GM21360 (cell line): ENCODE data around the gene TP53I13.

Experiments
- ATAC-seq: cut with Tn5 transposase; IDR thresholded peaks from one replicate; pipeline ENCODE4 v1.9.1; 2021; ENCODE audit warnings: mild to moderate bottlenecking, moderate library complexity; ENCODE audit not compliant: unreplicated experiment

The TP53I13 gene

GRCh38 chr17:29578626-29579485, 10.4 kb downstream of the TP53I13 start:
- no peak for ATAC-seq

DNA sequence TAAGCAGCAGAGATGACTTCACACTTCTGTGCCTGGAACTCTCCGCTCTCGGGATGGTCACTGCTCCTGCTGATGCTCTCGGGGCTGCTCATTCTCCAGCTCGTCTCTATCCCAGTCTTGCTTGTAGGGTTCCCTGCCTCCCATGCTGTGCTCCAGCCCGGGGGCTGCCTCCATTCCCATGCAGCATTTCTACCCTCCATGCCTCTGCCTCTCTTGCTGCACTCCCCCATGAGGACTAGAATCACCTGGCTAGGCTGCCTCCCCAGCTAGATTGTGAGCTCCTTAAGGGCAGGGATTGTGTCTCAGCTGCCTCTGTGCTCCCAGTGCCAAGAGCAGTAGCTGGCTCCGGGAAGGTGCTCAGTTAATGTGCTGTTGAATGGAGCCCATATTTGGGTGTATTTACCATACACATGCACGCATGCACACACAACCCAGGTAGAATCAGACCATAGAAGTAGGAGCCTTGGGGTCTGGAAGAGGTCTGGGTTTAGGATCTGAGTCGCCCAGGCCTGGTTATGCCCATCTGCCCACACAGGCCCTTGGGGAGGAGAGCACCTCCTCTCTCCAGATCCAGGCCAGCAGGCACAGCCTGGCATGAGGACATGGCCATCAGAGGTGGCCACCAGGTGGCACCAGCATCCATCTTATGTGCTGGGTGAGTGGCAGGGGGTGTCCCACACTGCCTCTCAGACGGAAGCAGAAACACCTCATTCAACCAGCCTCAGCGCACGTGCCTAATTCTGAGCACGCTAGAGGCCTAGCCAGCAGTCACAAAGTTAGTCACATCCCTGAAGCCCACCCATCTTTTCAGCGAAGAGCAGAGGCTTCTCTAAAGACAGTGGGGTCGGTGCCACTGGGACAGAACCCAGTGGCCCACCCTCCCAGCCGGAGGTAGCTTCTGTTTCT, 11.6 kb downstream of the TP53I13 start:
- ATAC-seq, result peak; percentile 74

DNA sequence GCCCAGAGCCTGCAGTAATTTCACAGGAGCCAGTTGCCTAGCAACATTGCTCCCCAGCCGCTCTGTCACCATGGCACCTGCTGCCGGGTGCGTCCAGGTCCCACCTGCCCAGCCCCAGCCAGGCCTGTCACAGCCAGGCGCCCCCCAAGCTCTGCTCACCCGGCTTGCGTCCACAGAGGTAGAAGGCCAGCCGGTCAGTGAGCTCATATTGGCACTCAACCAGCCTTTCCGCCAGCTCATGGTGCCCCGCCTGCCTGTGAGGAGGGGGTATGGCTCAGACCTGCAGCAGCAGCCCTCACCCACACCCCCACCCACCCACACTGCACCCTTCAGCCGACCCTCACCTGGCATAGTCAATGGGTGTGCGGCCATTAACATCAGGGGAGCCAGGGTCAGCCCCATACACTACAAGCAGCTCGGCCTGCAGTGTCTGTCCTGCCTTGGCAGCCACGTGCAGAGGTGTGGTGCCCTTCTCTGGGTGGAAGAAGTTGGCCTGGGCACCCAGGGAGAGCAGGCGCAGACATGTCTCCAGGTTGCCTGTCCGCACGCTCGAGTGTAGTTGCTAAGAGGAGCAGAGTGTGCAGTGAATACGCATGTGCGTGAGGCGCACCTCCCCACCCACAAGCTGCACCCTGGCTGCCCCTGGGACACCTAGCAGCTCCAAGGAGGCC, 13.2 kb downstream of the TP53I13 start:
- no peak for ATAC-seq

DNA sequence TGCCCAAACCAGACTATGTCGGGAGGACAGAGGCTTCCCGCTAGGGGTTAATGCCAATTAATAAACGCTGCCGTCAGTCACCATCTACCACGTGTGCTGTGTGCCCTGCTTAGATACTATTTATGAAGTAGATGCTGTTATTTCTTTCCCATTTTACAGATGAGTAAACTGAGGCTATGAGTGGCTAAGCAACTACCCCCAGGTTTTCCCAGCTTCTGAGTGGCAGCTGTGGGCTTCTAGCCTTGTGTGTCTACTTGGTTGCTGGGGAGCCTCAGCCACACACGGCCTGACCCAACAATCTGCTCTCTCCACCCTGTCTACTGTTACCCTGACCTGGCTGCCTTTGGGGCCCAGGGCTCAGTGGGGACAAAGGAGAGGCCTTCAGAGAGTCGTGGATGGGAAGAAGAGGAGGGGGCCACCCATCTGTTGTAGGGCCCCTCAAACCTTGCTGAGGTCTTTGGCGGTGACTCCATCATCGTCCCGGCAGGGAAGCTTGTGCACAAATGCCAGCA, 13.8 kb downstream of the TP53I13 start:
- no peak for ATAC-seq

DNA sequence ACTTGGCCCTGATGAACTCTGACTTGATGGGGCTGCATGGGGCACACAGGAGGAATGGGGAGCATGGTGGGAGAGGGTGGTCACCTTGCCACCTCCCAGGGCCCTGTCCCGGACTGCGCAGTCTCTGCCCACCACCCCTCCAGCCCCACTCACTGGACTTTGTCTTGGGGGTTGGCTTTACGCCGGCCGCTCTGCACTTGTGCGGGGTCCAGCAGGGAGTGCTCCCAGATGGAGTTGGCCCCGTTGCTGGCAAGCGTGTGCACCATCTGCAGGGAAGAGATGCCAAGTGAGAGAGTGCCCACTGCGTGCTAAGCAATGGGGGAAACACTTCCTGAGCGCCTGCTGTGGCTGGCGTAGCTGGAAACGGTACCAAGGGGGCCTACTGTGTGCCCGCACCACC, 14.3 kb downstream of the TP53I13 start:
- ATAC-seq, result no peak

DNA sequence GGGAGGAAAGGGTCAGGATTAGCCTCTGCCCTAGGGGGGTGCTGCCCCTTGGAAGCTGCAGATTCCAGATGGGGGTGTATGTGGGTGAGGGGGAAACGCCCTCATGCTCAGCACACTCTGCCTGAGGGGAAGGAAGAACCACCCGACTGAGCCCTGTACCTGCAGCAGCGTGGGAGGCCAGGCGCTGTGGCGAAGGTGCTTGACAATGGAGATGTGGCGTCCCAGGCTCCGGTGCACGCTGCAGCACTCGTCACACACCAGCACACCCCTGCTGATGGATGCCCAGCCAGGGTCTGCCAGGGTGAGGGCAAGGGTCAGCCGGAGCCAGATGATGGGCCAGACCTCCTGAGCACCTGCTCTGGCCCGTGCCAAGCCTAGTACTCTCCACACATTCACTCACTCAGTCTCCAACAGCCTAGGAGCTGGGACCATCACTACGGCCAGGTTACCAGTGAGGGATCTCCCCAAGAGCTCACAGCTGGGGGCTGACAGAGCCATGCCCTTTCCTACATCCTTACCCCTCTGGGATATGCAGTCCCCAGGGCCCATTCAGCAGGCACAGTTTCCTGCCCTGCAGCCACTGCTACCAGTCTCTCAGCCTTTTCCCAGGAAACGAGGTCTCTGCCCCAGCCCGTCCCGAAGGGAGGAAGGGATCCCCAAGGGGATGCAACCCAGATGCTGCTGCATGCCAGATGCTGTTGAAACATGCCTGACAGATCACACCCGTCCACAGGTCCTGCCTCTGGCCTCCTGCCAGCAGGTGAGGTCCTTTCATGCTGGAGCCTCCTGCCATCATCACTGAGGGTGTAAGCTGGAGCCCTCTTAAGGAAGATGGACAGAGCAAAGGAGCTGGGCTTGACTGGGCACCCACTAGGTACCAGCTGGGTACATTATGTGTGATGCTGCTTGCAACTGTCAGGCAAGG, 15.1 kb downstream of the TP53I13 start:
- ATAC-seq, result no peak

GRCh38 chr17:29584452-29585079, 16.1 kb downstream of the TP53I13 start:
- no peak for ATAC-seq

DNA sequence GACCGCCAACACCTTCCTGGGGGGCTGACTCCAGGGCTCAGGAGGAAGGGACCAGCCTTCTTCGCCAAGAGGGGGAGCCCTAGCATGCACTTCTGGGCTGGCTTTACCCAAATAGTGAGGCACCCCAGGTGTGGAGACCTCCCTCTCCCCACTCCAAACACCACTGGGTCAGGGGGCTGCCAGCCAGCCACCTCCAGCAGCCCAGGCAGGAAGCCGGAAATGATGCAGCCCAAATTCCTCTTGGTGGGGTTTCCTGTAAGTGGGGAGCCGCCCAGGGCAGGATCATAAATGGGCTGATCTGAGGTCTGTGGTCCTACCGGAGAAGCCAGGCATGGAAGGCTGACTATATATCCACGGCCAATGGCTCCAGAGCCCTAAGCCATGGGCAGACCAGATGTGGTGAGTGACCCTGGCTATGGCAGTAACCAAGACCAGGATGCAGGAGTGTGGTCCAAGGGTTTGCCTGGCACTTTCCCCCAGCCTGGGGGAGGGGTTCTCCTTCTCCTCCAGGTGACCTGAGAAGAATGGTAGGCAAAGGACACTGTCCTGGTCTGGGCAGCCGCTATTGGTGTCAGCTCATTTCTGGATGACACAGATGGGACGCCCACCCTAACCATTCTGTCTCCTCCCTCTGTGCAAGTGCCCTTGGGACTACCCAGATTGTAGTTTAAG, 16.7 kb downstream of the TP53I13 start:
- ATAC-seq, result no peak

DNA sequence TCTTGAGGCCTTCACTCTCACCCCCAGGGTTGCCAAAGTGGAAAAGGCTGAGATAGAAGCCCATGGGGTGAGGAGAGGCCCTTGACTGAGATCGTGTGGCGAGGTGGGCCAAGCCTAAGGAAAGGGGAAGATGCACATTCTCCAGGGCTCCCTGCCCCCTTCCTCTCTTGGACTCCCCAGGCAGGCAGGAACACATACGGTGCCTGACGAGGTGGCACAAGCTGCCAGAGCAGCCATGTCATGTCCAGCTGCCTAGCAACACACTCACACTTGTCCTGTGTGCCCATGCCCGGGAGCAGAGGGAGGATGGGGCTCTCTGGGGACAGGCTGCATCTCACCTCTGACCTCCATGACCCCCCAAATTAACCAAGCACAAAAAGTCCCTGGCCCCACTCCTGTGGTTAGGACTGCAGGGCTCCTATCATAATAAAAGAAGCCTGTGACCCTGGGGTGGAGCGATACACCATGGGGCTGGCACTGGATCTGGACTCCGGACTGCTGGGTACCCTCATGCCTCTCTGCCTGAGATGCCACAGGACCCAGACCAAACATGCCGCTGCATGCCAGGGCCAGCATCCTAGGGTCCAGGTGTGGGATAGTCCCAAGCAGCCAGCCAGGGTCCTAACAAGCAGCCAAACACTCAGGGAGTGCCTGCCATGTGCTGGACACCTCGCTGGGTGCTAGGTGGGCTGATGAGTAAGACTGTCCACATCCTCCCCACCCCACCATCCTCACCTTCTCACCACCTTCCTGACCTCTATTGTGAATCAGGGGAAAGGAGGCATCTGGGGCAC, 18.4 kb downstream of the TP53I13 start:
- no peak for ATAC-seq

DNA sequence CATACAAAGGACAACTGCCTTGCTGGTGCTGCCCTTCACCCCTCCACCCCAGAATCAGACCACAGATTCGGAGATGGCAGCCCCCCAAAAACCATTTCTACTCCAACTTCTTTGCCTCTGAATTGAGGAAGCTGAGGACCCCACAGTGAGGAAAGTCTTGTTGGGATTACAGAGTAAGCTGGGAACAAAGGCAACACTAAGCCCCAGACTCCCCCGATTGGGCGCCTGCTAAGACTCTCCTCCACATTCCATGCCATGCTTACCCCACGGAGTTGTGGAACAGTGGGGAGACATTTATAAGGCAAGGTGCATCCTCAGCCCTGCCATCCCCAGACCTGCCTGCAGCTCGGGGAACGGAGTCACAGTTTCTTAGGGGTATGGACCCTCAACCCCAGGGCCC, 19.1 kb downstream of the TP53I13 start:
- ATAC-seq, result no peak

DNA sequence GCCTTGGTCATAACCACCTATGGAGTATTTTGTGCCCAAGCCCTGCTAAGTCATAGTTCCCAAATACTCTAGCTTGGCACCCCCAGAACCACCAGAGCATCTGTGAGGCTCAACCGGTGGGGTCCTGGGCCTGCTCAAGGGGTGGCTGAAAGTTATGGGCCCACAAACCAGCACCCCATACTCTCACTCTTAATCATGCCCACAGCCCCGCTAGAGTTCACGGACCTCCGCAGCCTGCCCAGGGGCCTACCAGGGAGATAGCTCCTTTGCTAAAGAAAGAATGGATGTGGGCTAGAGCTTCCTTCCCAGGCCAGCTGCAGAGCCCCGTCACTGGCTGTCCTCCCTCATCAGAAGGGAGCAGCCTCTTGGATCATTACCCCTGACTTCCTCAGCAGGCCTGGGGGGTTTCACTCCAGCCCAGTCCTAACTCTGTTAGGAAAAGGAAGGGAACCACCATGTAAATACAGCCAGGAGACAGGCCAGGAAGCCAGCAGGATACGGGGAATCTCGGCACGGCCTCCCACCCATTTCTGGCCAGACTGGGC, 19.6 kb downstream of the TP53I13 start:
- no peak for ATAC-seq

DNA sequence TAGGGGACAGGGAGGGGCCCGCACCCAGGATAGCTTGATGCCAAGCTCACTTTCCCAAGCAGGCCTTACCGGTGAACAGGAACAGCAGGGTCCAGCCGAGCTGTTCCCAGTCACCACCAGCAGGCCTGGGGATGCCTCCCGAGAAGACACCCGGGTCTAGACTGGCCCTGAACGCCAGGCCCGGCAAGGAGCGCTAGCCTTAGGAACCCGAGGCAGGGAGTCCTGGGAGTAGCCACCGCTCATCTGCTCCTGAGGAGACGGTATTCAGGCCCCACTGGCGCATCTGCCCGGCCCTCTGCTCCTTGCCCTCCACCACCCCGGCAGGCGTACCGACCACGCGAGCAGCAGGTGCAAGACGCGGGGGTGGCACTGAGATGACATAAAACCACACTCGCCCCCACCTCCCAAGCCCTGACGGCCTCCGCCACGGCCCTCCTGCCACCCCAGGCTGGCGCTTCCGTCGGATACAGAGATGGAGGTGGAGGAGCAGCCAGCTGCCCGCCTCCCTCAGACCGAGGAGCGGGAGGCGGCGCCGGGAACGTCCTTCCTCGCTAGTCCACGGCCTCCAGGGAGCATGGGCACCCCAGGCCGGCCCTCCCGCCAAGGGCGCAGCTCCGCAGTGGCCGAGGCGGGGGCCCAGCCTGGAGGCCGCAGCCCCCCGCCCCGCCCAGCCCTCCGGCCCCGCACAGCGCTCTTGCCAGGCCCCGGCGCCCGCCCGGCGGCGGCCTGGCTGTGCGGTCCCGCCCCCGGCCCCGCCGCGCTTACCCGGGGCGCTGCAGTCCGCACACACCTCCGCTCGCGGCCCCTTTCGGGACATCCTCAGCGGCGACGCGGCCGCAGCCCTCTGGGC, 20.3 kb downstream of the TP53I13 start:
- peak; percentile 9 for ATAC-seq

GRCh38 chr17:29589524-29590410, 21.3 kb downstream of the TP53I13 start, which contains the start of gene GIT1:
Gene GIT1 (minus strand): TSS chr17:29589648. CDS start chr17:29589378, 270 bp downstream.
- peak; percentile 45 for ATAC-seq

DNA sequence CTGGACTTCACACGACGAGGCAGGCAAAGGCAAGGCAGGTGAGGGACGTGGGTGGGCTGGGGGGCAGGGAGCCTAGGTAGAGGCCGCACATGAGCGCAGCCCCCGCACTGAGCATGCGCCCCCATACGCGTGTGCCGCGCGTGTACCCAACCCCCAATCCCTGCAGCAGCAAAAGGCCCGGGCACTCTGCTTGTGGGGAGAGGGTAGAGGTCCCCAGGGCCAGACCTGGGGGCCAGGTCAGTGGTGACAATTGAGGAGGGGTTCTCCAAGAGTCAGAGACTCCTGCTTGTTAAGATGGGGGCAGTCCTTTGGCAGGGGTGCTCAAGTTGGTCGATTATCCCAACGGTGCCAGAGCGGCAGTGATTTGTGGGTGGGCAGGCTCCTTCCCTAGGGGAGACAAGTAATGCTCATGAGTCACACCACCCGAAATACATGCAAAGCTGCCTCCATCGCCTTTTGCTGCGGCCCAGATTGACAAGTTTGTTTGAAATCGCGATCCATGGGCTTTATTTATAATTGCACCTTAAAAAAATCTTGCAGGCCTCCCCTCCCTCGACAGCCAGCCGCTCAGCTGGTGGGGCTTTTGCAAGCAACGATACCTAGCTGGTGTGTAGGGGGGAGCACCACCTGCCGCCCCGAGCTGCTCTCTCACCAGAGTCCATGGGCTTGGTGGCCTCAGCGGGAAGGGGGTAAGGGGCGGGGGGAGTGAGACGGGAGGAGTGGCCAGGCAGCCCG, 22.1 kb downstream of the TP53I13 start:
- ATAC-seq, result no peak

GRCh38 chr17:29591146-29591736, 22.7 kb downstream of the TP53I13 start:
- ATAC-seq, result no peak
